Mucosa of descending colon (tissue), 3 donors: Measurements from ENCODE around the gene TRAM2. TPM values are rescaled to one million over a fixed set of nuclear protein-coding genes. Genes with fewer than 3 reads are reported as not detected.

Source experiments
- ATAC-seq: fragments of 200-7000 bp; cut with Tn5 transposase; one replicate; pipeline ENCODE4 v1.9.1; 2020; ENCODE audit warnings: mild to moderate bottlenecking, moderate library complexity
- DNase-seq, 3 donors: peaks; one replicate each; pipeline ENCODE4 v3.0.0-alpha.2; 2020
- H3K36me3 ChIP-seq: fragments of 200-600 bp; one replicate; pipeline ENCODE4 v1.8.0; 2021; ENCODE audit warnings: low read depth, mild to moderate bottlenecking
- H3K4me1 ChIP-seq: fragments of 200-600 bp; one replicate; pipeline ENCODE4 v1.8.0; 2021; ENCODE audit warnings: low read depth, mild to moderate bottlenecking
- H3K4me3 ChIP-seq: fragments of 200-600 bp; one replicate; pipeline ENCODE4 v1.8.0; 2021; ENCODE audit warnings: mild to moderate bottlenecking
- H3K9me3 ChIP-seq: fragments of 200-600 bp; one replicate; pipeline ENCODE4 v1.8.0; 2021; ENCODE audit warnings: mild to moderate bottlenecking
- CTCF ChIP-seq: fragments of 200-600 bp; IDR thresholded peaks from one replicate; pipeline ENCODE4 v1.8.0; 2022; ENCODE audit warnings: antibody characterized with exemption, mild to moderate bottlenecking
- intact Hi-C, 2 donors: fragments of 100-400 bp; cut with DNase I in 1 of 2; cut with micrococcal nuclease in 1 of 2; formaldehyde crosslinking; loops; one replicate each; pipeline versions ENCODE4 v1.11.0 to v1.11.1; 2022; cut with DNase I, micrococcal nuclease
- total RNA-seq, 3 donors: library from RNA; stranded (reverse); fragmentation: NEBNext Ultra II Directional in 2 of 3; extraction: Animal tissue kit (Norgen Biotek cat#: 25700) in 2 of 3; gene quantifications; one replicate each; pipeline versions ENCODE4 v1.2.1 to v1.2.4, GENCODE V29; 2021 to 2023
- donor health status: DM: no; HTN: no; CAD: no; lungs with moderate emphysema.
- donor health status: DM: no; HTN: no; CAD: no.
- donor health status: DM: no; HTN: yes; CAD: no.

TRAM2 gene
- total RNA-seq, 3 donors from 2014 or later: 20.3 to 25.0 (median 24.1) TPM

- ATAC-seq (no peak), DNase-seq (no peak)
- Histone ChIP-seq H3K36me3 (no peaks in the 10 kb centered on the region), H3K4me1 (peaks cover 22% of the 10 kb centered on the region), H3K9me3 (no peaks in the 10 kb centered on the region), H3K4me3 (peak overlapping the region; percentile 63)
- TF ChIP-seq CTCF: no peak
- intact Hi-C loops: loop anchor here in 1 of 2 donors (10.0 kb wide), 1 partner anchor 163 kb away; no protein-coding TSS in a partner anchor
These were observed 1.1 kb upstream of the TRAM2 start for GRCh38 chr6:52577778-52578463.

GRCh38 chr6:52576392-52577021 lies 353 bp downstream of the TRAM2 start:
- intact Hi-C loops: loop anchor here in 1 of 2 donors (10.0 kb wide), 1 partner anchor 162 kb away; no protein-coding TSS in a partner anchor
- peaks cover 22% of the 10 kb centered on the region for H3K4me1 ChIP-seq
- H3K9me3 ChIP-seq: no peaks in the 10 kb centered on the region
- DNase-seq (peak; percentile 71 to 84 (median 81)), ATAC-seq (peak; percentile 76)
- peak overlapping the region; percentile 63 for H3K4me3 ChIP-seq
- no peaks in the 10 kb centered on the region for H3K36me3 ChIP-seq
- peak; percentile 44 for TF ChIP-seq CTCF

GRCh38 chr6:52576054-52576391 lies 837 bp downstream of the TRAM2 start:
- no peak for TF ChIP-seq CTCF
- intact Hi-C loops: loop anchor here in 1 of 2 donors (10.0 kb wide), 1 partner anchor 161 kb away; no protein-coding TSS in a partner anchor
- Histone ChIP-seq H3K4me3 (peak overlapping the region; percentile 63), H3K4me1 (peaks cover 22% of the 10 kb centered on the region), H3K9me3 (no peaks in the 10 kb centered on the region), H3K36me3 (no peaks in the 10 kb centered on the region)
- DNase-seq: no peak
- ATAC-seq: no peak

GRCh38 chr6:52575502-52575892 lies 1.4 kb downstream of the TRAM2 start:
- no peaks in the 10 kb centered on the region for H3K9me3 ChIP-seq
- DNase-seq (no peak), ATAC-seq (no peak)
- intact Hi-C loops: loop anchor here in 1 of 2 donors (10.0 kb wide), 1 partner anchor 161 kb away; no protein-coding TSS in a partner anchor
- TF ChIP-seq CTCF: no peak
- peaks cover 22% of the 10 kb centered on the region for H3K4me1 ChIP-seq
- no peaks in the 10 kb centered on the region for H3K36me3 ChIP-seq
- H3K4me3 ChIP-seq: no peak overlapping the region

- intact Hi-C loops: loop anchor here (5.0 to 10.0 kb wide), 2 partner anchors 63 to 160 kb away; no protein-coding TSS in a partner anchor
- Histone ChIP-seq H3K9me3 (no peaks in the 10 kb centered on the region), H3K4me1 (peaks cover 22% of the 10 kb centered on the region), H3K36me3 (no peaks in the 10 kb centered on the region), H3K4me3 (no peak overlapping the region)
- ATAC-seq (peak; percentile 47), DNase-seq (peak; percentile 72 to 84 (median 75))
- TF ChIP-seq CTCF: no peak
These were observed 2.0 kb downstream of the TRAM2 start for GRCh38 chr6:52574709-52575501.
